SK-N-SH treated with all-trans-retinoic acid at 6 μM for 48 hours (cell line): ENCODE data around the gene GPR153.

ENCODE experiments used
- ESRRG ChIP-seq: fragments of 250-450 bp; sonication (Bioruptor Pico); IDR thresholded peaks from 2 replicates; pipeline ENCODE4 v1.6.1; 2021; ENCODE audit warnings: mild to moderate bottlenecking
- GLIS3 ChIP-seq: fragments of 250-450 bp; sonication (Bioruptor Pico); IDR thresholded peaks from 2 replicates; pipeline ENCODE4 v1.5.0; 2020; ENCODE audit warnings: mild to moderate bottlenecking, moderate library complexity
- TCF4 ChIP-seq: fragments of 250-450 bp; sonication (Bioruptor Pico); IDR thresholded peaks from 2 replicates; pipeline ENCODE4 v1.8.0; 2021; ENCODE audit warnings: mild to moderate bottlenecking, moderate library complexity, borderline replicate concordance

GRCh38 chr1:6269296-6269695 lies 8.4 kb upstream of the GPR153 start:
- TF ChIP-seq TCF4 (CRISPR knock-in tag) (no peak), GLIS3 (CRISPR knock-in tag) (no peak), ESRRG (CRISPR knock-in tag) (no peak)
